GOT3 (cell line): ENCODE results near the gene KISS1.

Experiments
- DNase-seq: peaks from one replicate; lab custom pipeline; 2025; ENCODE audit warnings: mixed read lengths; lab: John Stamatoyannopoulos, UW

The KISS1 gene

GRCh38 chr1:204191456-204191855 is 4.8 kb downstream of the KISS1 start:
- DNase-seq = no peak

DNA sequence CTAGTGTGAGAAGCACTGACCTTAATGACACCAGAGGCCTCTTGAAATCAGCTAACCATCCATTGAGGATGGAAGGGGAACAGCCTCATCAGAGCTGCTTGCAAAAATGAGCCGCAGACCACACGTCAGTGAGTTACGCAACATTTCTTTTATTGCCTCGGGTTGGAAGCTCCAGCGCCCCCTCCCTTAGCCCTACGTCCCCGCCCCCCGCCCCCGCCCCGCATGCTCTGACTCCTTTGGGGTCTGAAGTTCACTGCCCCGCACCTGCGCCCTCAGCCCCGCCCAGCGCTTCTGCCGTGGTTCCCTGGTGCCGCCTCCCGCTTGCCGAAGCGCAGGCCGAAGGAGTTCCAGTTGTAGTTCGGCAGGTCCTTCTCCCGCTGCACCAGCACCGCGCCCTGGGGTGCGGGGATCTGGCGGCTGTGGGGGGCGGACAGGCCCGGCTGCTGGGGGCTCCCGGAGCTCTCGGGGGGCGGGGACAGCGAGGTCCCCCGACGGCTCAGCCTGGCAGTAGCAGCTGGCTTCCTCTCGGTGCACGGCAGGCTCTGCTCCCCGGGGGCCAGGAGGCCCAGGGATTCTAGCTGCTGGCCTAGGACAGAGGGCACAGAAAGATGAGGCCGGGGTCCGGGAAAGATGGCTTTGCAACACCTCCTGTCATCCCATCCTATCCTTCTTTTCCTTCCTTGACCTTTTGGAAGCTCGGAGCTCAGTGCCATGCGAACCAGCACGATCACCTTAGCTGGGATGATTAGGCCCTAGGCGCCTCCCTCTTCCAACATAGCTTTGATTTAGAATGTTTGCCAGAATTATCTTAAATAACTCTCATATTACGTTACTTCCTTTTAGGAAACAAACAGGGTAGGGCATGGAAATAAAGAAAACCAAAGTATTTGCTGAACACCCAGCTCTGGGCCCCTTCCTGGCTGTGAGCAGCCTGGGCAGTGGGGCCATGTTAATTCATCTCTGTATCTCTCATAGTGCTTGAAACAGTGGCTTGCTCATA is 5.8 kb downstream of the KISS1 start:
- DNase-seq = no peak

DNA sequence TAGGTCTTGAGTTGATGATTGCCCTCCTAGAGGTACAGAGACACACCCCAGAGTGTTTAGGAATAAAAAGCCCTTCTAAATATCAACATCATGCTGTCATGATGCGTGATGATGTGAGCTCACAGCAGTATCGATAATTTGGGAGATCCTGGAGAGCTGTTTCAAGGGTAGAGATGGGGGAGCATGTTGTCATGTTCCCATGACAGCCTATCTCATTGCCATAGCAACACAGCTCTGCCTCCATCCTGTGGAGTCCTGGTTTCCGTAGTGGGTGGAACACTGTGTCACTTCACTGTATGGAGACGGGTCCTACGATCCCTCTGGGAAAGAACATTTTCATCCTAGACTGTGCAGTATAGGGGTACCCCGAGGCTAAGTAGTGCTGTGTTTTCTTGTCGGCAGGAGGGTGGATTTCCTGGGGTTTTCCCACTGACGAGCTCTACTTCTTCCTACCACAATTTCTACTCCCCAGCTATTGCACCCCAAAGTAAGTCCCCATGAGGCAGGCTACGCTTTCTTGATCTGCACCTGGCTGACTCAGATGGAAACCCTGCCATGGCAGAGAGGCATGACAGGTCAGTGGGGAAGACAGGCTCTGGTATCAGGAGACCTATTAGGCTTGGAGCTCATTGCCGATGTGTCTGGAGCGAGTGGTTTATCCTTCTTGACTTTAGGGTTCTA is 7.2 kb downstream of the KISS1 start:
- DNase-seq = no peak

DNA sequence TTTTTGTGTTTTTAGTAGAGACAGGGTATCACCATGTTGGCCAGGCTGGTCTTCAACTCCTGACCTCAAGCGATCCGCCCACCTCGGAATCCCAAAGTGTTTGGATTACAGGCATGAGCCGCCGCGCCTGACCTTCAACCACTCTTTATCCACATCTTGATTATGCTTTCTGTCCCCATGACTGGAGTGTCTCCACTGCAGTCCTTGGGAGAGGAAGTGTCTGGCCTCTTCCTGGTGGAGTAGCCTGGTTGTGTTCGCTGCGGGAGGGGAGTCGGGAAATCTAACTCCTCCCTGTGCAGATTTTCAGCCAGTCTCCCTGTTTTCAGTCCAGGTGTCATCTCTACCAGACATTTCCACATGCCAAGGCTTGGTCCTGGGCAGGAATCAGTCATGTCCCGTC is 9.7 kb downstream of the KISS1 start:
- DNase-seq = no peak

DNA sequence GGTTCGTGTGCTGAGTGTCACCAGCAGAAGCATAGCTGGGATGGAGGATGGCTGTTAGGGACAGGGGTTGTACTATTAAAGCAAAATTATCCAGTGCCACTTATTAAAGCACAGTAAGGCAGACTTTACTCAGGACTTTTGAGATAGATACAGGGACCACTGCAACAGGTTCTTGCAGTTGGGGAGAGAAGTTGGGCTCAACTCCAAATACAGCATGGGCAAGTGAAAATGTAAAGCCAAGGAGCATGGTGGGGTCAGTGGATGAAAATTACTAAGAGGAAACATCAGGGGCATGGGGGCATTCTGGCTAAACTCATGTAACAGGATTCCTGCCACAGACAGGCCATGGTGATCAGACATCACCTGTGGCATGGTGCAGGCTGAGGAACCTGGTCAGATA is 15.2 kb downstream of the KISS1 start:
- no peak for DNase-seq

DNA sequence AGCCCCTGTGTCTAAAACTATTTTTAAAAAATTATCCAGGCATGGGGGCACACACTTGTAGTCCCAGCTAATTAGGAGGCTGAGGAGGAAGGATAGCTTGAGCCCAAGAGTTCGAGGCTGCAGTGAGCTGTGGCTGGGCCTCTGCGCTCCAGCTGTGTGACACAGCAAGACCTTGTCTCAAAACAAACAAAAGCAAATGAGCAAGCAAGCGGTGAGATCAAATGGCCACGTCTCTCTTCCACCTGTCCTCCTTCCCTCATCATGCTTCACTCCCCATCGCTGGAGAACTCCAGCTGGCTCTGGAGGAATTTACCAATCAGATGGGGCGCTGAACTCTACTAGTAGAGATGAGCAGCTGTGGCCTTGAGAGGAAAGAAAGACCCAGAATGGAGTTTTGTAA is 16.2 kb downstream of the KISS1 start:
- DNase-seq = no peak

GRCh38 chr1:204178487-204179281 is 17.6 kb downstream of the KISS1 start:
- no peak for DNase-seq

- no peak for DNase-seq
Measured at GRCh38 chr1:204177133-204177532, 19.2 kb downstream of the KISS1 start.

DNA sequence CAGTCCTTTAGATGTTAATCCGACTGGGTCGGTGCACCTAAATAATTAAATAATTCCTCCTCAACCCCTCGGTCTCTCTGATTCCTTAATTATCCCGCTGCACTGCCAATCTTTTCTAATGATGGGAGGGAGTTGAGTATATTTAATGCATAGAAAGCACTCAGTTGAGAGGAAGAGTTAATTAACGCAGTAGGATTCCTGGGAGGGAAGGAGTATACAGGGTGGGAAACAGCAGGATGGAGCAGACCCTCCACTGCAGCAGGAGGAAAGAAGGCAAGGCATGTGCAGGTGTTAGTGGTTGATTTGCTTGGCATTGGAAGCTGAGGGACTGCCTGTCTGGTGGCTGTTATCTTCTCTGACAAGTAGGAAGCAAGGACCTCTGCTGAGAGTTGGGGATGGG is 20.2 kb downstream of the KISS1 start:
- DNase-seq = no peak

DNA sequence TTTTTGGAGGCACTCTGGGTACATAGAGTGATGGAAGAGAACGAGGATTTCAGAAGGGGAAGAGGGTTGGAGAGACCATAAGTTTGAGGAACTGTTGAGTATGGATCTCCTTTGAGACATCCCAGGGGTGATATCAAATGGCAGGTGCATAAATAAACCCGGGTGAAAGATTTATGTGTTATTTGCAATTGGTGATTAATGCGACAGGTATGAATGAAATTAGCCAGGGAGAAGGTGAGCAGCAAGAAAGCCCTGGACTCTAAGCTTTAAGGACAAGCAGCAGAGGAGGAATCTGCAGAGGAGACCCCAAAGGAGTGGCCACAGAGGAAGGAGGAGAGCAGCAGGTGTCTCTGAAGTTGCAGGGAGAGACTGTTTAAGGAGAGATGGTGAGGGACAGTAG is 21.3 kb downstream of the KISS1 start:
- DNase-seq = no peak

GRCh38 chr1:204172404-204173029 is 23.8 kb downstream of the KISS1 start:
- DNase-seq = no peak

GRCh38 chr1:204171751-204172178 is 24.5 kb downstream of the KISS1 start:
- DNase-seq = no peak

GRCh38 chr1:204170494-204171155 is 25.7 kb downstream of the KISS1 start:
- no peak for DNase-seq

DNA sequence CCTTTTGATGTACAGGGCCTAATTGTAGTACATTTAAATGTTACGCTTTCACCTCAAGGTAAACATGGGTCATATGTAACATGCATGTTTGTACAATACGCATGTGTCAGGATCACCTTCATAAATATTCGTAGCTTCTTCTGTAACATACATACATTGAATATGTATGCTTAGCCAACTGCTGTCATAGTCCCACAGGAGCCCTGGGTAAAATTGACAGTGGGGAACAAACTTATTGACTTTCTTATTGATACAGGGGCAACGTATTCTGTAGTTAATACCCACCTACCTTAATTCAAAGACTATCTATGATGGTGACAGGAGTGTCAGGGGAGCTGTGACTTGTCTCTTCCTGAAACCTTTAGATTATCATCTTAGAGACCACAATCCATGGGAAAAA is 26.4 kb downstream of the KISS1 start:
- DNase-seq = no peak

GRCh38 chr1:204167730-204168129 is 28.6 kb downstream of the KISS1 start:
- no peak for DNase-seq

GRCh38 chr1:204166219-204166618 is 30.1 kb downstream of the KISS1 start, which contains the start of gene REN:
Gene REN, minus strand, starts transcription at chr1:204166337. Its CDS starts 44 bp downstream, at chr1:204166293.
- DNase-seq = no peak

DNA sequence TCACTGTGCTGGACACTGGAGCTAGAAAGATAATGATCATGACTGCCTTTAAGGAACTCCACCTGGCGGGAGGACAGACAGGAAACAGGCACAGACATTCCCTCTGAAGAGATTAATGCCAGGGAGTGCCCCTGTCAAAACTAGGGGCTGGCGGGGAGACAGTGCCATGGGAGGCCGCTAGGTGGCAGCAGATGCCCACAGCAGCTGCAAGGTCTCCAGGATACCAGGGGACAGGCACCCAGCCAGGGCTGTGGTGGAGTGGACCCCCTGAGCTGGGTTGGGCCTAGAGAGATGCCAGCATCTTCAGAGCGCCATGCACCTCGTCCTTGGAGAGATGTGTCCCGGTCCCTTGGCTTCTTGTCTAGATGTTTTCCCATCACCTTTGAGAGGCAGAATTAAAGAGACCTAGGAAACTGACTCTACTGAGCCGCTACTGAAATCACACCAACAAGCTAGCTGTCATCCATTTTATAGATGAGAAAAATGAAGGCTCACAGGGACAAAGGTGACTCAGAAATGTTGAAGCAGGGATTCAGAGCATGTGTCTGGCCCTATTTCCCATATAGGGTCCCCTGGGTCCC is 33.7 kb downstream of the KISS1 start:
- peak; percentile 56 for DNase-seq

- DNase-seq = no peak
Measured at GRCh38 chr1:204161609-204162493, 34.4 kb downstream of the KISS1 start.

GRCh38 chr1:204157962-204158361 is 38.3 kb downstream of the KISS1 start:
- DNase-seq = no peak

- DNase-seq = no peak
Measured at GRCh38 chr1:204155881-204156280, 40.4 kb downstream of the KISS1 start.
